ENCODE data around the gene PACS2. TPM values are rescaled to one million over a fixed set of nuclear protein-coding genes. Genes with fewer than 3 reads are reported as not detected.

Gene PACS2
- total and polyA plus RNA-seq, 2 of the 4 experiments (the other 2 are of a cell fraction) = 15.6 to 32.2 TPM

GRCh38 chr14:105286759-105287144 lies 27.8 kb upstream of the PACS2 start:
- 0 out of 2 replicates have a peak, but pooled peaks cover 3% of the 10 kb centered on the region for H3K9me1 ChIP-seq (ENCODE audit: insufficient read depth, low read length)
- no peak overlapping the region for H4K5ac ChIP-seq (ENCODE audit: low read depth, low read length)
- H2AK9ac ChIP-seq (replicated peaks; ENCODE audit: low read depth, low read length, poor library complexity) = no peak overlapping the region
- H3K9me3 ChIP-seq (ENCODE audit: control insufficient read depth, insufficient read depth, low read length) = no peaks in the 10 kb centered on the region
- no peaks in the 10 kb centered on the region for H3K27me3 ChIP-seq (ENCODE audit: control insufficient read depth, insufficient read depth, low read length)
- peaks cover 8% of the 10 kb centered on the region for H3K36me3 ChIP-seq (ENCODE audit: control insufficient read depth, insufficient read depth, low read length)
- CTCF ChIA-PET = no interaction called here
- H3K4me3 ChIP-seq (ENCODE audit: insufficient read depth, low read depth, low read length) = no peak overlapping the region
- no peak overlapping the region for H3K18ac ChIP-seq (ENCODE audit: low read depth, low read length)
- no peak overlapping the region for H3K14ac ChIP-seq (replicated peaks; ENCODE audit: low read depth, low read length)
- dilution Hi-C loops (cut with HindIII; ENCODE audit: low sequenced_read_pairs, unreplicated experiment) (no loop called here), in situ Hi-C loops (cut with MboI; ENCODE audit: low sequenced_read_pairs) (no loop called here), intact Hi-C loops (cut with micrococcal nuclease) (no loop called here)
- no peak overlapping the region for H3K23ac ChIP-seq (ENCODE audit: low read depth, low read length)
- no peak overlapping the region for H2AK5ac ChIP-seq (ENCODE audit: low read depth, low read length)
- no peak overlapping the region for H2BK5ac ChIP-seq (ENCODE audit: low read depth, low read length, poor library complexity, severe bottlenecking)
- POLR2A ChIA-PET (ENCODE audit: unreplicated experiment) = no interaction called here
- H2BK15ac ChIP-seq (ENCODE audit: low read depth, low read length) = no peak overlapping the region
- H2BK20ac ChIP-seq (ENCODE audit: low read depth, low read length) = no peak overlapping the region
- WGBS, 2 experiments (ENCODE audit: extremely low coverage in 2 of 2, insufficient read length in 1 of 2) = 93% methylated on average over 3 of the region's 9 CpGs; no CpG with 5 or more reads in 1 of the 2 experiments
- no peaks in the 10 kb centered on the region for H3K4me1 ChIP-seq (ENCODE audit: control insufficient read depth, insufficient read depth, low read length)
- DNase-seq (no peak), ATAC-seq (ENCODE audit: low read depth) (no peak)
- no peak overlapping the region for H3K4ac ChIP-seq (ENCODE audit: low read depth, low read length)
- TF ChIP-seq ELK1 (IDR thresholded peaks at IDR 0.05; ENCODE audit: borderline replicate concordance, low read depth, low read length) (no peak), CHD1 (IDR thresholded peaks at IDR 0.05; ENCODE audit: low read depth, low read length) (no peak), NFE2L2 (IDR thresholded peaks at IDR 0.05; ENCODE audit: low read depth, low read length) (no peak), RAD21 (IDR thresholded peaks at IDR 0.05; ENCODE audit: low read length) (no peak), CTCF (conservative IDR thresholded peaks at IDR 0.05; ENCODE audit: low read depth, low read length) (no peak), CEBPB (IDR thresholded peaks at IDR 0.05; ENCODE audit: low read depth, low read length) (no peak), POLR2A (IDR thresholded peaks at IDR 0.05; ENCODE audit: low read depth, low read length) (no peak), USF2 (IDR thresholded peaks at IDR 0.05; ENCODE audit: low read depth, low read length) (no peak), MAFK (IDR thresholded peaks at IDR 0.05; ENCODE audit: low read depth, low read length) (no peak), MXI1 (IDR thresholded peaks at IDR 0.05; ENCODE audit: borderline replicate concordance, low read depth, low read length) (no peak), RFX5 (IDR thresholded peaks at IDR 0.05; ENCODE audit: low read depth, low read length) (no peak), SMC3 (IDR thresholded peaks at IDR 0.05; ENCODE audit: low read depth, low read length) (no peak), MAZ (IDR thresholded peaks at IDR 0.05; ENCODE audit: borderline replicate concordance, low read depth, low read length) (no peak), BHLHE40 (IDR thresholded peaks at IDR 0.05; ENCODE audit: low read depth, low read length) (no peak), FOS (IDR thresholded peaks at IDR 0.05; ENCODE audit: low read depth, low read length) (no peak), RCOR1 (IDR thresholded peaks at IDR 0.05; ENCODE audit: insufficient replicate concordance, low read length) (no peak)
- no peak overlapping the region for H3K27ac ChIP-seq (ENCODE audit: insufficient read depth, low read length)
- H3K79me1 ChIP-seq (ENCODE audit: low read depth in 1 of 2, low read length in 2 of 2) = peaks cover 9 to 48% of the 10 kb centered on the region in 2 experiments; a peak in 3 of 4 replicates
- no peak overlapping the region for H3K56ac ChIP-seq (ENCODE audit: extremely low read depth, insufficient read depth, low read length)
- H2AFZ ChIP-seq (replicated peaks; ENCODE audit: low read length, poor library complexity) = peak overlapping the region; percentile 21
- H2BK120ac ChIP-seq (ENCODE audit: low read depth, low read length) = no peak overlapping the region
- H4K8ac ChIP-seq (ENCODE audit: low read depth in 2 of 2, low read length in 2 of 2) = no peak overlapping the region
- no peak overlapping the region for H3K9ac ChIP-seq (ENCODE audit: low read depth, low read length)
- no peak overlapping the region for H4K91ac ChIP-seq (ENCODE audit: insufficient read depth, low read depth, low read length)
- no TSS peak for BruUV-seq (replicated peaks)
- H4K20me1 ChIP-seq (ENCODE audit: insufficient read depth, low read length) = peaks cover 49% of the 10 kb centered on the region
- H3K4me2 ChIP-seq (ENCODE audit: low read depth, low read length) = no peak overlapping the region

All from IMR-90 (cell line).